ENCODE results near the gene PRKCA. TPM values are rescaled to one million over a fixed set of nuclear protein-coding genes. Genes with fewer than 3 reads are reported as not detected.

Gene PRKCA
- total and polyA plus RNA-seq, 4 donors = 3.0 to 14.1 (median 5.4) TPM

DNA sequence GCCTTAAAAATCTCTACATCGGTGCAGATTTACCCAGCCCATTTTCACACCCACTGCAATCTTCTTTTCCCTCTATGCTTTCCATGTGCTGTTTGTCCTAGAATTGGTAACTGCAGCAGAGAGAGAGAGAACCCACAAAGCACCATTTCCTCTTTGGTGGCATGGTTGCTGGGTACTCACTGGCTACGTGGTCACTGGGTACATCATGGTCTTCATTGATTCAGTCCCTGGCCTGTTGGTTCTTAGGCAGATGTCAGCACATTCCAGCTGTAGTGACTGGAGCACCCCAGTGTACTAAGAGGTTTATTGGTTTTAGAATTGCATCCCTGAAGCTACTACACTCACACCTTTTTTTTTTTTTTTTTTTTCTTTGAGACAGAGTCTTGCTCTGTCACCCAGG, 376.4 kb downstream of the PRKCA start:
- Histone ChIP-seq H3K4me1 (ENCODE audit: control insufficient read depth in 4 of 4, insufficient read depth in 4 of 4, low read length in 3 of 4) (no peaks in the 10 kb centered on the region), H3K9ac (ENCODE audit: low read depth in 1 of 2, low read length in 2 of 2) (no peak overlapping the region), H3K9me3 (ENCODE audit: control insufficient read depth in 4 of 4, low read length in 3 of 4) (no peaks in the 10 kb centered on the region), H3K4me3 (ENCODE audit: low read depth in 1 of 3, low read length in 3 of 3) (no peak overlapping the region), H3K36me3 (ENCODE audit: control insufficient read depth in 4 of 4, insufficient read depth in 3 of 4, low read depth in 1 of 4, low read length in 3 of 4) (peaks cover 0 to 3% (median 0%) of the 10 kb centered on the region in 4 donors), H3K27me3 (ENCODE audit: control insufficient read depth in 4 of 4, insufficient read depth in 4 of 4, low read length in 3 of 4) (no peaks in the 10 kb centered on the region), H3K27ac (ENCODE audit: low read depth in 1 of 2, low read length in 2 of 2) (no peak overlapping the region)
- TF ChIP-seq FOXA2 (IDR thresholded peaks at IDR 0.05) = no peak
- no peak for TF ChIP-seq FOXA1 (IDR thresholded peaks at IDR 0.05)
- TF ChIP-seq HNF4G (IDR thresholded peaks at IDR 0.05) = no peak
- TF ChIP-seq HNF4A (conservative IDR thresholded peaks at IDR 0.05) = no peak
- no peak for TF ChIP-seq EGR1 (IDR thresholded peaks at IDR 0.05; ENCODE audit: low read depth in 2 of 2)
- no peak for TF ChIP-seq SP1 (IDR thresholded peaks at IDR 0.05)
- no peak for TF ChIP-seq RXRA (IDR thresholded peaks at IDR 0.05)
- TF ChIP-seq, protein P1, sequence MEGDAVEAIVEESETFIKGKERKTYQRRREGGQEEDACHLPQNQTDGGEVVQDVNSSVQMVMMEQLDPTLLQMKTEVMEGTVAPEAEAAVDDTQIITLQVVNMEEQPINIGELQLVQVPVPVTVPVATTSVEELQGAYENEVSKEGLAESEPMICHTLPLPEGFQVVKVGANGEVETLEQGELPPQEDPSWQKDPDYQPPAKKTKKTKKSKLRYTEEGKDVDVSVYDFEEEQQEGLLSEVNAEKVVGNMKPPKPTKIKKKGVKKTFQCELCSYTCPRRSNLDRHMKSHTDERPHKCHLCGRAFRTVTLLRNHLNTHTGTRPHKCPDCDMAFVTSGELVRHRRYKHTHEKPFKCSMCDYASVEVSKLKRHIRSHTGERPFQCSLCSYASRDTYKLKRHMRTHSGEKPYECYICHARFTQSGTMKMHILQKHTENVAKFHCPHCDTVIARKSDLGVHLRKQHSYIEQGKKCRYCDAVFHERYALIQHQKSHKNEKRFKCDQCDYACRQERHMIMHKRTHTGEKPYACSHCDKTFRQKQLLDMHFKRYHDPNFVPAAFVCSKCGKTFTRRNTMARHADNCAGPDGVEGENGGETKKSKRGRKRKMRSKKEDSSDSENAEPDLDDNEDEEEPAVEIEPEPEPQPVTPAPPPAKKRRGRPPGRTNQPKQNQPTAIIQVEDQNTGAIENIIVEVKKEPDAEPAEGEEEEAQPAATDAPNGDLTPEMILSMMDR (IDR thresholded peaks at IDR 0.05; ENCODE audit: low read depth, low read length, missing input control) = no peak
- no peak for TF ChIP-seq RAD21 (IDR thresholded peaks at IDR 0.05)
- TF ChIP-seq YY1 (IDR thresholded peaks at IDR 0.05) = no peak
- TF ChIP-seq, protein P2, sequence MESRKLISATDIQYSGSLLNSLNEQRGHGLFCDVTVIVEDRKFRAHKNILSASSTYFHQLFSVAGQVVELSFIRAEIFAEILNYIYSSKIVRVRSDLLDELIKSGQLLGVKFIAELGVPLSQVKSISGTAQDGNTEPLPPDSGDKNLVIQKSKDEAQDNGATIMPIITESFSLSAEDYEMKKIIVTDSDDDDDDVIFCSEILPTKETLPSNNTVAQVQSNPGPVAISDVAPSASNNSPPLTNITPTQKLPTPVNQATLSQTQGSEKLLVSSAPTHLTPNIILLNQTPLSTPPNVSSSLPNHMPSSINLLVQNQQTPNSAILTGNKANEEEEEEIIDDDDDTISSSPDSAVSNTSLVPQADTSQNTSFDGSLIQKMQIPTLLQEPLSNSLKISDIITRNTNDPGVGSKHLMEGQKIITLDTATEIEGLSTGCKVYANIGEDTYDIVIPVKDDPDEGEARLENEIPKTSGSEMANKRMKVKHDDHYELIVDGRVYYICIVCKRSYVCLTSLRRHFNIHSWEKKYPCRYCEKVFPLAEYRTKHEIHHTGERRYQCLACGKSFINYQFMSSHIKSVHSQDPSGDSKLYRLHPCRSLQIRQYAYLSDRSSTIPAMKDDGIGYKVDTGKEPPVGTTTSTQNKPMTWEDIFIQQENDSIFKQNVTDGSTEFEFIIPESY (IDR thresholded peaks at IDR 0.05) = no peak
- TF ChIP-seq, protein P3, sequence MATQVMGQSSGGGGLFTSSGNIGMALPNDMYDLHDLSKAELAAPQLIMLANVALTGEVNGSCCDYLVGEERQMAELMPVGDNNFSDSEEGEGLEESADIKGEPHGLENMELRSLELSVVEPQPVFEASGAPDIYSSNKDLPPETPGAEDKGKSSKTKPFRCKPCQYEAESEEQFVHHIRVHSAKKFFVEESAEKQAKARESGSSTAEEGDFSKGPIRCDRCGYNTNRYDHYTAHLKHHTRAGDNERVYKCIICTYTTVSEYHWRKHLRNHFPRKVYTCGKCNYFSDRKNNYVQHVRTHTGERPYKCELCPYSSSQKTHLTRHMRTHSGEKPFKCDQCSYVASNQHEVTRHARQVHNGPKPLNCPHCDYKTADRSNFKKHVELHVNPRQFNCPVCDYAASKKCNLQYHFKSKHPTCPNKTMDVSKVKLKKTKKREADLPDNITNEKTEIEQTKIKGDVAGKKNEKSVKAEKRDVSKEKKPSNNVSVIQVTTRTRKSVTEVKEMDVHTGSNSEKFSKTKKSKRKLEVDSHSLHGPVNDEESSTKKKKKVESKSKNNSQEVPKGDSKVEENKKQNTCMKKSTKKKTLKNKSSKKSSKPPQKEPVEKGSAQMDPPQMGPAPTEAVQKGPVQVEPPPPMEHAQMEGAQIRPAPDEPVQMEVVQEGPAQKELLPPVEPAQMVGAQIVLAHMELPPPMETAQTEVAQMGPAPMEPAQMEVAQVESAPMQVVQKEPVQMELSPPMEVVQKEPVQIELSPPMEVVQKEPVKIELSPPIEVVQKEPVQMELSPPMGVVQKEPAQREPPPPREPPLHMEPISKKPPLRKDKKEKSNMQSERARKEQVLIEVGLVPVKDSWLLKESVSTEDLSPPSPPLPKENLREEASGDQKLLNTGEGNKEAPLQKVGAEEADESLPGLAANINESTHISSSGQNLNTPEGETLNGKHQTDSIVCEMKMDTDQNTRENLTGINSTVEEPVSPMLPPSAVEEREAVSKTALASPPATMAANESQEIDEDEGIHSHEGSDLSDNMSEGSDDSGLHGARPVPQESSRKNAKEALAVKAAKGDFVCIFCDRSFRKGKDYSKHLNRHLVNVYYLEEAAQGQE (IDR thresholded peaks at IDR 0.05) = no peak
- TF ChIP-seq GABPA (IDR thresholded peaks at IDR 0.05 in 1 of 2, conservative IDR thresholded peaks at IDR 0.05 in 1 of 2) = no peak
- no peak for TF ChIP-seq NR2F2 (IDR thresholded peaks at IDR 0.05)
- TF ChIP-seq, protein P4, sequence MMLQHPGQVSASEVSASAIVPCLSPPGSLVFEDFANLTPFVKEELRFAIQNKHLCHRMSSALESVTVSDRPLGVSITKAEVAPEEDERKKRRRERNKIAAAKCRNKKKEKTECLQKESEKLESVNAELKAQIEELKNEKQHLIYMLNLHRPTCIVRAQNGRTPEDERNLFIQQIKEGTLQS (IDR thresholded peaks at IDR 0.05) = no peak
- TF ChIP-seq, protein P5, sequence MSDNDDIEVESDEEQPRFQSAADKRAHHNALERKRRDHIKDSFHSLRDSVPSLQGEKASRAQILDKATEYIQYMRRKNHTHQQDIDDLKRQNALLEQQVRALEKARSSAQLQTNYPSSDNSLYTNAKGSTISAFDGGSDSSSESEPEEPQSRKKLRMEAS (IDR thresholded peaks at IDR 0.05) = no peak
- TF ChIP-seq JUND (IDR thresholded peaks at IDR 0.05) = no peak
- TF ChIP-seq TAF1 (conservative IDR thresholded peaks at IDR 0.05) = no peak
- DNase-seq (ENCODE audit: low spot score) = no peak
- WGBS = 86% methylated on average over 2 of the region's 2 CpGs

Data from liver (tissue), 9 donors.